KMS-11 (cell line): ENCODE data around the gene ELFN1.

ENCODE experiments used
- H2AFZ ChIP-seq: fragments of 200-600 bp; sonication (generic); 2 replicates; pipeline ENCODE4 v1.6.1; 2016; ENCODE audit warnings: antibody characterized with exemption, mixed run types, low read depth
- H3K27ac ChIP-seq: fragments of 200-600 bp; sonication (generic); 2 replicates; pipeline ENCODE4 v1.6.1; 2016; ENCODE audit warnings: mild to moderate bottlenecking, mixed run types
- H3K27me3 ChIP-seq: fragments of 200-600 bp; sonication (generic); 2 replicates; pipeline ENCODE4 v1.6.1; 2017; ENCODE audit warnings: mild to moderate bottlenecking, low read depth, mixed run types, moderate library complexity; ENCODE audit not compliant: insufficient read depth
- H3K36me3 ChIP-seq: fragments of 200-600 bp; sonication (generic); 2 replicates; pipeline ENCODE4 v1.6.1; 2017; ENCODE audit warnings: mild to moderate bottlenecking, mixed run types; ENCODE audit not compliant: insufficient read depth
- H3K4me1 ChIP-seq: fragments of 200-600 bp; sonication (generic); 2 replicates; pipeline ENCODE4 v1.6.1; 2016; ENCODE audit warnings: mild to moderate bottlenecking, low read depth, mixed run types; ENCODE audit not compliant: poor library complexity, severe bottlenecking
- H3K4me2 ChIP-seq: fragments of 200-600 bp; sonication (generic); 2 replicates; pipeline ENCODE4 v1.7.0; 2016; ENCODE audit warnings: mild to moderate bottlenecking, mixed run types
- H3K4me3 ChIP-seq: fragments of 200-600 bp; sonication (generic); IDR thresholded peaks from 2 replicates; pipeline ENCODE4 v1.6.1; 2017; ENCODE audit warnings: low read depth, low read length, mixed read lengths; ENCODE audit not compliant: insufficient read depth
- H3K79me2 ChIP-seq: fragments of 200-600 bp; sonication (generic); 2 replicates; pipeline ENCODE4 v1.6.1; 2016; ENCODE audit warnings: low read depth, mixed run types; ENCODE audit not compliant: insufficient read depth
- H3K9ac ChIP-seq: fragments of 200-600 bp; sonication (generic); 2 replicates; pipeline ENCODE4 v1.6.1; 2016; ENCODE audit warnings: mild to moderate bottlenecking, mixed run types
- H4K20me1 ChIP-seq: fragments of 200-600 bp; sonication (generic); 2 replicates; pipeline ENCODE4 v1.6.1; 2016; ENCODE audit warnings: mild to moderate bottlenecking, mixed run types; ENCODE audit not compliant: insufficient read depth
- CTCF ChIP-seq: fragments of 200-600 bp; sonication (generic); conservative IDR thresholded peaks from 2 replicates; pipeline ENCODE4 v1.6.1; 2017; ENCODE audit warnings: low read depth, mild to moderate bottlenecking, antibody characterized with exemption, low read length, moderate library complexity, mixed read lengths

Gene ELFN1

GRCh38 chr7:1753564-1753867 is 83.4 kb downstream of the ELFN1 start:
- no peak for TF ChIP-seq CTCF
- no peak overlapping the region for H2AFZ ChIP-seq
- H3K9ac ChIP-seq = no peak overlapping the region
- H3K27me3 ChIP-seq = peaks cover 55% of the 10 kb centered on the region
- peaks cover 36% of the 10 kb centered on the region for H3K4me1 ChIP-seq
- no peaks in the 10 kb centered on the region for H3K79me2 ChIP-seq
- no peaks in the 10 kb centered on the region for H3K36me3 ChIP-seq
- no peak overlapping the region for H3K4me2 ChIP-seq
- no peak overlapping the region for H3K27ac ChIP-seq
- no peaks in the 10 kb centered on the region for H4K20me1 ChIP-seq
- H3K4me3 ChIP-seq = no peak overlapping the region

- no peak overlapping the region for H3K9ac ChIP-seq
- no peaks in the 10 kb centered on the region for H3K79me2 ChIP-seq
- TF ChIP-seq CTCF = no peak
- no peaks in the 10 kb centered on the region for H4K20me1 ChIP-seq
- H3K4me2 ChIP-seq = no peak overlapping the region
- H3K4me1 ChIP-seq = peaks cover 36% of the 10 kb centered on the region
- H2AFZ ChIP-seq = no peak overlapping the region
- peaks cover 59% of the 10 kb centered on the region for H3K27me3 ChIP-seq
- no peak overlapping the region for H3K27ac ChIP-seq
- H3K4me3 ChIP-seq = no peak overlapping the region
- no peaks in the 10 kb centered on the region for H3K36me3 ChIP-seq
These were observed 84.3 kb downstream of the ELFN1 start for GRCh38 chr7:1754345-1754908.

- Histone ChIP-seq H3K27ac (no peak overlapping the region), H3K36me3 (no peaks in the 10 kb centered on the region), H3K79me2 (no peaks in the 10 kb centered on the region), H3K9ac (no peak overlapping the region), H3K4me3 (no peak overlapping the region), H4K20me1 (no peaks in the 10 kb centered on the region), H3K27me3 (peaks cover 46% of the 10 kb centered on the region; the same call in 1 of the 2 replicates), H3K4me2 (peak overlapping the region; percentile 52; the same call in 1 of the 2 replicates), H2AFZ (no peak overlapping the region), H3K4me1 (peaks cover 36% of the 10 kb centered on the region)
- TF ChIP-seq CTCF = no peak
These were observed 85.9 kb downstream of the ELFN1 start for GRCh38 chr7:1755783-1756625.

- no peaks in the 10 kb centered on the region for H3K79me2 ChIP-seq
- no peak overlapping the region for H3K4me3 ChIP-seq
- H2AFZ ChIP-seq = no peak overlapping the region
- H3K27me3 ChIP-seq = peaks cover 38% of the 10 kb centered on the region; the same call in 1 of the 2 replicates
- no peak overlapping the region for H3K27ac ChIP-seq
- no peak overlapping the region for H3K9ac ChIP-seq
- no peak for TF ChIP-seq CTCF
- H3K4me2 ChIP-seq = no peak overlapping the region; the same call in 1 of the 2 replicates
- peaks cover 36% of the 10 kb centered on the region for H3K4me1 ChIP-seq
- H3K36me3 ChIP-seq = no peaks in the 10 kb centered on the region
- no peaks in the 10 kb centered on the region for H4K20me1 ChIP-seq
These were observed 87.5 kb downstream of the ELFN1 start for GRCh38 chr7:1757601-1758000.
